DND-41 (cell line): ENCODE measurements around the gene C9orf50.
A peak's percentile ranks its signal among the peaks of the same experiment; 100 is the strongest.

ENCODE experiments used
- ATAC-seq: fragments of 200-7000 bp; cut with Tn5 transposase; 3 replicates; pipeline ENCODE4 v1.9.1; 2021; ENCODE audit warnings: low read depth; ENCODE audit not compliant: insufficient read depth
- DNase-seq: peaks from one replicate; pipeline ENCODE4 v3.0.0-alpha.2; 2020
- H2AFZ ChIP-seq: 2 replicates; pipeline ENCODE4 v1.6.0; 2012; ENCODE audit warnings: low read depth, low read length
- H3K27ac ChIP-seq: 2 replicates; pipeline ENCODE4 v1.5.1; 2012; ENCODE audit warnings: low read length, inconsistent platforms
- H3K27me3 ChIP-seq: fragments of 200-600 bp; sonication (generic); 2 replicates; pipeline ENCODE4 v1.6.0; 2012; ENCODE audit warnings: low read length, mild to moderate bottlenecking, inconsistent platforms; ENCODE audit not compliant: insufficient read depth, poor library complexity
- H3K36me3 ChIP-seq: 2 replicates; pipeline ENCODE4 v1.5.1; 2012; ENCODE audit warnings: low read length, inconsistent platforms; ENCODE audit not compliant: insufficient read depth
- H3K4me1 ChIP-seq: 2 replicates; pipeline ENCODE4 v1.5.1; 2012; ENCODE audit warnings: mild to moderate bottlenecking, low read length; ENCODE audit not compliant: insufficient read depth
- H3K4me2 ChIP-seq: 2 replicates; pipeline ENCODE4 v1.6.0; 2012; ENCODE audit warnings: mild to moderate bottlenecking, moderate library complexity, low read length, inconsistent platforms; ENCODE audit not compliant: insufficient read depth
- H3K4me3 ChIP-seq, 2 experiments: fragments of 200-600 bp in 1 of 2; shearing (Covaris generic) in 1 of 2; 2 replicates each; pipeline ENCODE4 v1.5.1; 2012 to 2016; ENCODE audit warnings: inconsistent platforms in 2 of 2, low read length in 2 of 2, mild to moderate bottlenecking in 2 of 2, low read depth in 1 of 2, moderate library complexity in 1 of 2
- H3K79me2 ChIP-seq: 2 replicates; pipeline ENCODE4 v1.6.0; 2012; ENCODE audit warnings: low read length, inconsistent platforms; ENCODE audit not compliant: insufficient read depth
- H3K9ac ChIP-seq: 2 replicates; pipeline ENCODE4 v1.6.0; 2012; ENCODE audit warnings: low read depth, mild to moderate bottlenecking, inconsistent platforms, low read length, moderate library complexity
- H3K9me3 ChIP-seq: 2 replicates; pipeline ENCODE4 v1.5.1; 2012; ENCODE audit warnings: low read length, moderate library complexity, mild to moderate bottlenecking, inconsistent platforms; ENCODE audit not compliant: insufficient read depth, severe bottlenecking
- H4K20me1 ChIP-seq: 2 replicates; pipeline ENCODE4 v1.6.0; 2012; ENCODE audit warnings: low read length; ENCODE audit not compliant: insufficient read depth
- EZH2 ChIP-seq: IDR thresholded peaks from 3 replicates; pipeline ENCODE4 v1.6.1; 2012; ENCODE audit warnings: borderline replicate concordance, low read depth, mild to moderate bottlenecking, moderate library complexity, low read length, inconsistent platforms; ENCODE audit not compliant: severe bottlenecking
- TF ChIP-seq, protein P1 (sequence below): IDR thresholded peaks from 2 replicates; pipeline ENCODE4 v1.5.1; 2012; ENCODE audit warnings: borderline replicate concordance, low read length, moderate library complexity, mild to moderate bottlenecking; ENCODE audit not compliant: poor library complexity, severe bottlenecking; ENCODE audit errors: extremely low read depth

The C9orf50 gene

DNA sequence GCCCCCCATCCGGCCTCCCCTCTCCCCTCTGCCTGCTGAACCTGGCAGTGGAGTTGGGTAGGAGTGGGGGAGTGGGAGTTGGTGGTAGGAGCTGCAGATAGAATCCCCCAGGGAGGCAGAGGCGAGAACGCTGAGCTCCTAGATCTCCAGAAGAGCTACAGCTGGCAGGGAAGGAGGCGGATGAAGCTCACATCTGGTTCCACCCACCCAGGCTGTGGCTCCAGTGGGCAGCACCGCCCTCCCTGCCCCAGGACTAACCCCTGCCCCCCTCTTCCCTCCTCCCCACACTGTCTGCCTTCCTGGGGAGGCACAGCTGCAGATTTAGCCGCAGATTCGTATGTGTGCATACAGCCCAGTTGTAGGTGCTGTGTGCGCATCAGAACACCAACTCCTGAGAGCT, 34.2 kb downstream of the C9orf50 start:
- Histone ChIP-seq H3K4me3 (no peak overlapping the region), H3K4me1 (peaks cover 19% of the 10 kb centered on the region), H3K27me3 (no peaks in the 10 kb centered on the region), H3K27ac (no peak overlapping the region), H3K79me2 (no peaks in the 10 kb centered on the region), H2AFZ (no peak overlapping the region), H3K9ac (no peak overlapping the region), H3K36me3 (no peaks in the 10 kb centered on the region), H4K20me1 (no peaks in the 10 kb centered on the region), H3K9me3 (no peaks in the 10 kb centered on the region), H3K4me2 (no peak overlapping the region)
- peak; percentile 68 for DNase-seq
- peak; percentile 76 for ATAC-seq
- TF ChIP-seq, protein P1, sequence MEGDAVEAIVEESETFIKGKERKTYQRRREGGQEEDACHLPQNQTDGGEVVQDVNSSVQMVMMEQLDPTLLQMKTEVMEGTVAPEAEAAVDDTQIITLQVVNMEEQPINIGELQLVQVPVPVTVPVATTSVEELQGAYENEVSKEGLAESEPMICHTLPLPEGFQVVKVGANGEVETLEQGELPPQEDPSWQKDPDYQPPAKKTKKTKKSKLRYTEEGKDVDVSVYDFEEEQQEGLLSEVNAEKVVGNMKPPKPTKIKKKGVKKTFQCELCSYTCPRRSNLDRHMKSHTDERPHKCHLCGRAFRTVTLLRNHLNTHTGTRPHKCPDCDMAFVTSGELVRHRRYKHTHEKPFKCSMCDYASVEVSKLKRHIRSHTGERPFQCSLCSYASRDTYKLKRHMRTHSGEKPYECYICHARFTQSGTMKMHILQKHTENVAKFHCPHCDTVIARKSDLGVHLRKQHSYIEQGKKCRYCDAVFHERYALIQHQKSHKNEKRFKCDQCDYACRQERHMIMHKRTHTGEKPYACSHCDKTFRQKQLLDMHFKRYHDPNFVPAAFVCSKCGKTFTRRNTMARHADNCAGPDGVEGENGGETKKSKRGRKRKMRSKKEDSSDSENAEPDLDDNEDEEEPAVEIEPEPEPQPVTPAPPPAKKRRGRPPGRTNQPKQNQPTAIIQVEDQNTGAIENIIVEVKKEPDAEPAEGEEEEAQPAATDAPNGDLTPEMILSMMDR, result no peak
- TF ChIP-seq EZH2, result no peak

DNA sequence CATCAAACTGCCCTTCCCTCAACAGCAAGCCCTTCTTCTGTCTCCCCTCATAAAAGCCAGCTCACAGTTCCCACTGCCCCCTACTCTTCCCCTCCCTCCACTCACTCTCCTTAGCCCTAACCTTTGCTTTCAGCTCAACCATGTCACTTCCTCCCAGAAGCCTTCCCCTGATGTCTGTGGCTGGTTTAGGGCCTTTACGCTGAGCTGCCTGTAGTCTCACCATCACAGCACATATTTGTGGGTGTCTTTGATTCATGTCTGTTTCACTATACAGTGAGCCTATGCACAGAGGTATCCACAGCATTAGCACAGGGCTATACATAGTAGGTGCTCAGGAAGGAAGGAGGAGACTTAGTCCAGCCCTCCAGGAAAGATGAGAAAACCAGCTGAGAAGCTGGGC, 34.7 kb downstream of the C9orf50 start:
- peaks cover 19% of the 10 kb centered on the region for H3K4me1 ChIP-seq
- H3K4me2 ChIP-seq, result no peak overlapping the region
- no peak overlapping the region for H3K27ac ChIP-seq

DNA sequence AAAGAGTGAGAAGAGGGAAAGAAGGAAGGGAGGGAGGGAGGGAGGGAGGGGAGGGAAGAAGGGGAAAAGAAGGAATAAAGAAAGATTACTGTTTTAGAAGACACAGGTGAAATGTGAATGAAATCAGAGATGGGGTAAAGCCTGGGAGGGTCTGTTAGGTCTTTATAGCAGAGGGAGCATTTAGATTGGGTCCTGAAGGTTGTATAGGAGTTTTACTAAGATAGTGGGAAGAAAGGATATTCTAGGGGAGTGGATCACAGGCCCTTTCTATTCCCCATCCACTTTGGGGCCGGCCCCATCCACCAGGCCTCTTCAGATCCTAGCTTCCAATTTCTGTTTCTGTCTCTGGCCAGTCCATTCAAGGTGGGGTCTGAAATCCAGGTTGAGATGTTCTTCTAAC, 35.5 kb downstream of the C9orf50 start:
- Histone ChIP-seq H4K20me1 (no peaks in the 10 kb centered on the region), H3K4me1 (peaks cover 19% of the 10 kb centered on the region), H3K9me3 (no peaks in the 10 kb centered on the region), H3K27me3 (no peaks in the 10 kb centered on the region), H3K27ac (no peak overlapping the region), H3K36me3 (no peaks in the 10 kb centered on the region), H3K4me3 (no peak overlapping the region), H2AFZ (no peak overlapping the region), H3K9ac (no peak overlapping the region), H3K4me2 (no peak overlapping the region), H3K79me2 (no peaks in the 10 kb centered on the region)
- TF ChIP-seq, protein P1, result no peak
- no peak for TF ChIP-seq EZH2
- ATAC-seq (no peak), DNase-seq (no peak)

More for the DNA sequence above, 34.7 kb downstream of the C9orf50 start:
- no peak for TF ChIP-seq EZH2
- TF ChIP-seq, protein P1, result no peak
- no peaks in the 10 kb centered on the region for H3K36me3 ChIP-seq
- no peaks in the 10 kb centered on the region for H3K79me2 ChIP-seq
- no peaks in the 10 kb centered on the region for H3K9me3 ChIP-seq
- H2AFZ ChIP-seq, result no peak overlapping the region
- no peaks in the 10 kb centered on the region for H4K20me1 ChIP-seq
- no peak overlapping the region for H3K9ac ChIP-seq
- DNase-seq (no peak), ATAC-seq (peak; percentile 32)
- H3K4me3 ChIP-seq, result no peak overlapping the region
- no peaks in the 10 kb centered on the region for H3K27me3 ChIP-seq

DNA sequence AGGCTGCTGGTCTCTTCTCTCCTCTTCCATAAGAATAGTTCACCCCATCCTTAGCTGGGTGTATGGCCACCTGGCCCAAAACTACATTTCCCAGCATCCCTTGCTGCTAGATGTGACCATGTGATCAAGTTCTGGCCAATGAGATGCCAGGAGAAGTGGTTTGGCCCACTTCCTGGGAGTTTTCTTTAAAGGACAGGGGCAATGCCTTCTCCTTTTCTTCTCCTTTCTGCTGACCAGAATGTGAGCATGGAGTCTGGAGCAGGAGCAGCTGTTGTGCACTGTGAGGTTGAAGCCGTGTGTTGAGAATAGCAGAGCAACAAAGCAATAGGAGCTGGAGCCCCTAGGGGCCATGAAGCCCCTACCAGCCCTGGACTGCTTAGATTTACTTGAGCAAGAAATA, 36.8 kb downstream of the C9orf50 start:
- ATAC-seq, result peak; percentile 75

More for the DNA sequence above, 36.8 kb downstream of the C9orf50 start:
- no peaks in the 10 kb centered on the region for H4K20me1 ChIP-seq
- no peaks in the 10 kb centered on the region for H3K9me3 ChIP-seq
- H3K4me2 ChIP-seq, result peak overlapping the region; percentile 33; the same call in 1 of the 2 replicates
- peak overlapping the region; percentile 64 for H2AFZ ChIP-seq
- no peaks in the 10 kb centered on the region for H3K36me3 ChIP-seq
- peak; percentile 74 for DNase-seq
- TF ChIP-seq EZH2, result no peak
- TF ChIP-seq, protein P1, result no peak
- peak overlapping the region; percentile 47; the same call in 1 of the 2 replicates for H3K27ac ChIP-seq
- no peak overlapping the region for H3K4me3 ChIP-seq
- H3K9ac ChIP-seq, result no peak overlapping the region
- no peaks in the 10 kb centered on the region for H3K27me3 ChIP-seq
- H3K4me1 ChIP-seq, result peaks cover 19% of the 10 kb centered on the region
- H3K79me2 ChIP-seq, result no peaks in the 10 kb centered on the region
